HCT116 (cell line): ENCODE measurements around the gene PRR14. TPM values are rescaled to one million over a fixed set of nuclear protein-coding genes. Genes with fewer than 3 reads are reported as not detected.

ENCODE experiments used
- ATAC-seq: fragments of 200-7000 bp; cut with Tn5 transposase; 2 replicates; pipeline ENCODE4 v1.9.1; 2020; ENCODE audit warnings: mild to moderate bottlenecking, moderate library complexity
- BruUV-seq: library from RNA; stranded (reverse); fragments of 400-500 nt; replicated peaks from 2 replicates; lab custom pipeline; 2021; lab: Mats Ljungman, UMichigan
- CTCF ChIA-PET: fragments of 300-600 bp; sonication (Branson Sonifier 250); formaldehyde crosslinking; loops from one replicate; lab custom pipeline; 2021; ENCODE audit warnings: antibody characterized with exemption; lab: Charles Lee
- POLR2A ChIA-PET: fragments of 300-600, 350-600 bp; sonication (Branson Sonifier 250); formaldehyde crosslinking; loops from one replicate; lab custom pipeline; 2021; ENCODE audit warnings: antibody characterized with exemption; lab: Charles Lee
- RAD21 ChIA-PET, 2 experiments: fragments of 300-600 bp; sonication (Branson Sonifier 250); formaldehyde crosslinking; loops; one replicate each; lab custom pipeline; 2023; ENCODE audit warnings: low total read pairs in 2 of 2; ENCODE audit not compliant: uncharacterized antibody in 2 of 2, unreplicated experiment in 2 of 2, low non-redundant PET in 1 of 2; lab: Charles Lee
- DNase-seq: peaks from one replicate; pipeline ENCODE4 v3.0.0-alpha.2; 2010; ENCODE audit warnings: low read depth, low spot score
- H2AFZ ChIP-seq: fragments of 200-600 bp; shearing (Covaris generic), sonication (generic); 2 replicates; pipeline ENCODE4 v1.6.1; 2017; ENCODE audit warnings: low read depth, mixed run types, mixed read lengths, antibody characterized with exemption, low read length; ENCODE audit not compliant: poor library complexity, severe bottlenecking
- H3K27ac ChIP-seq: 2 replicates; pipeline ENCODE4 v1.5.1; 2012; ENCODE audit warnings: low read depth, low read length
- H3K27me3 ChIP-seq: fragments of 200-600 bp; sonication (generic); 2 replicates; pipeline ENCODE4 v1.6.1; 2016; ENCODE audit warnings: mixed run types, low read length, mixed read lengths; ENCODE audit not compliant: insufficient read depth
- H3K36me3 ChIP-seq, 2 experiments: fragments of 200-500 bp in 1 of 2; fragments of 200-600 bp in 1 of 2; sonication (Bioruptor generic) in 1 of 2; sonication (generic) in 1 of 2; 2 replicates each; pipeline versions ENCODE4 v1.5.1 to v1.6.1; 2014 to 2016; ENCODE audit warnings: low read length in 2 of 2, inconsistent platforms in 1 of 2, mixed read lengths in 1 of 2, mixed run types in 1 of 2; ENCODE audit not compliant: insufficient read depth in 2 of 2, control insufficient read depth in 1 of 2
- H3K4me1 ChIP-seq, 2 experiments: fragments of 200-600 bp in 1 of 2; sonication (generic) in 1 of 2; 2 replicates each; pipeline versions ENCODE4 v1.5.1 to v1.6.1; 2012 to 2017; ENCODE audit warnings: low read length in 2 of 2, inconsistent platforms in 1 of 2, mild to moderate bottlenecking in 1 of 2, mixed read lengths in 1 of 2, mixed run types in 1 of 2, moderate library complexity in 1 of 2; ENCODE audit not compliant: insufficient read depth in 2 of 2, control insufficient read depth in 1 of 2
- H3K4me2 ChIP-seq: fragments of 200-600 bp; sonication (generic); 2 replicates; pipeline ENCODE4 v1.6.1; 2017; ENCODE audit warnings: mixed run types, low read length, mixed read lengths
- H3K4me3 ChIP-seq, 2 experiments: fragments of 200-600 bp in 1 of 2; sonication (generic) in 1 of 2; replicated peaks in 1 of 2; 2 replicates each; pipeline ENCODE4 v1.5.1; 2011 to 2016; ENCODE audit warnings: low read length in 2 of 2, control low read depth in 1 of 2, low read depth in 1 of 2, mild to moderate bottlenecking in 1 of 2, mixed read lengths in 1 of 2, mixed run types in 1 of 2
- H3K79me2 ChIP-seq: fragments of 200-600 bp; sonication (generic); 2 replicates; pipeline ENCODE4 v1.6.1; 2017; ENCODE audit warnings: mild to moderate bottlenecking, mixed run types, low read length, moderate library complexity, mixed read lengths; ENCODE audit not compliant: insufficient read depth
- H3K9ac ChIP-seq: fragments of 200-600 bp; sonication (generic); 2 replicates; pipeline ENCODE4 v1.6.1; 2016; ENCODE audit warnings: low read length, mixed read lengths
- H3K9me2 ChIP-seq: fragments of 200-600 bp; sonication (generic), shearing (Covaris generic); 2 replicates; pipeline ENCODE4 v1.6.1; 2017; ENCODE audit warnings: mixed run types, mild to moderate bottlenecking, moderate library complexity; ENCODE audit not compliant: insufficient read depth
- H3K9me3 ChIP-seq, 2 experiments: fragments of 200-500 bp in 1 of 2; fragments of 200-600 bp in 1 of 2; sonication (Bioruptor generic) in 1 of 2; sonication (generic) in 1 of 2; 2 replicates each; pipeline ENCODE4 v1.6.1; 2014 to 2017; ENCODE audit warnings: low read length in 2 of 2, mixed read lengths in 2 of 2, inconsistent platforms in 1 of 2, low read depth in 1 of 2, mild to moderate bottlenecking in 1 of 2, mixed run types in 1 of 2, moderate library complexity in 1 of 2; ENCODE audit not compliant: control insufficient read depth in 1 of 2, insufficient read depth in 1 of 2
- H4K20me1 ChIP-seq: fragments of 200-600 bp; sonication (generic), shearing (Covaris generic); 2 replicates; pipeline ENCODE4 v1.6.1; 2017; ENCODE audit warnings: mixed run types, mild to moderate bottlenecking, moderate library complexity; ENCODE audit not compliant: insufficient read depth
- CEBPB ChIP-seq: IDR thresholded peaks from 2 replicates; pipeline ENCODE4 v1.6.1; 2012; ENCODE audit warnings: low read depth
- EGR1 ChIP-seq: IDR thresholded peaks from 2 replicates; pipeline ENCODE4 v1.6.1; 2012; ENCODE audit warnings: low read depth
- EZH2 ChIP-seq: fragments of 200-600 bp; sonication (generic); IDR thresholded peaks from 2 replicates; pipeline ENCODE4 v1.6.1; 2017; ENCODE audit warnings: antibody characterized with exemption, mixed run types
- FOSL1 ChIP-seq: IDR thresholded peaks from 2 replicates; pipeline ENCODE4 v1.6.1; 2012; ENCODE audit warnings: low read depth
- POLR2A ChIP-seq: IDR thresholded peaks from 2 replicates; pipeline ENCODE4 v1.7.0; 2011; ENCODE audit warnings: borderline replicate concordance; ENCODE audit not compliant: insufficient read depth, insufficient read length; ENCODE audit errors: extremely low read depth
- SIN3A ChIP-seq: IDR thresholded peaks from 2 replicates; pipeline ENCODE4 v1.6.1; 2012; ENCODE audit warnings: low read depth
- SRF ChIP-seq: IDR thresholded peaks from 2 replicates; pipeline ENCODE4 v1.6.1; 2012; ENCODE audit warnings: low read depth
- intact Hi-C: fragments of 100-400 bp; cut with micrococcal nuclease; formaldehyde crosslinking; loops from 2 replicates; pipeline ENCODE4 v1.10.0; 2022
- total RNA-seq: library from RNA; stranded (reverse); gene quantifications from one replicate; pipeline ENCODE4 v1.2.1, GENCODE V29; 2021; ENCODE audit not compliant: unreplicated experiment
- TF ChIP-seq, protein P1 (sequence below): IDR thresholded peaks from 2 replicates; pipeline ENCODE4 v1.6.1; 2012; ENCODE audit warnings: low read depth
- TF ChIP-seq, protein P2 (sequence below): IDR thresholded peaks from 2 replicates; pipeline ENCODE4 v1.6.1; 2012

The PRR14 gene
- total RNA-seq, 1 experiment from 2014 or later, result 56.2 TPM

DNA sequence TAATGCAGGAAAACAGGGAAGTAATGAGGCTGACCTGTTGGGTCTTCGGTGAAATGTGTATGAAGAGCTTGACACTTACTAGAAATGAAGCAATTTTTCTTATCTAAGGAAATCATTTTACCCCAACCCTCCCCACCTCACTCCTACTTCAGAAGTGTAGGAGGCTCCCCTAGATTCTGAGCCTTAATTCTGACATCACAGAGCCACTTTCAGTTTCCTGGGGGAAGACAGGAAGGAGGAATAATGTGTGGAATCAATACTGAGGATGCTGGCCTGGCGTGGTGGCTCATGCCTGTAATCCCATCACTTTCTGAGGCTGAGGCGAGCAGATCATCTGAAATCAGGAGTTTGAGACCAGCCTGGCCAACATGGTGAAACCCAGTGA lies 27.8 kb downstream of the PRR14 start:
- Histone ChIP-seq H3K27ac (no peak overlapping the region), H4K20me1 (no peaks in the 10 kb centered on the region), H3K4me1 (no peaks in the 10 kb centered on the region), H3K9me2 (no peaks in the 10 kb centered on the region), H3K79me2 (no peaks in the 10 kb centered on the region), H3K36me3 (no peaks in the 10 kb centered on the region), H2AFZ (no peak overlapping the region), H3K9me3 (no peaks in the 10 kb centered on the region), H3K9ac (no peak overlapping the region), H3K27me3 (no peaks in the 10 kb centered on the region), H3K4me2 (no peak overlapping the region), H3K4me3 (no peak overlapping the region)
- ATAC-seq (no peak), DNase-seq (no peak)
- intact Hi-C loops, result no loop called here
- ChIA-PET RAD21 (no interaction called here), POLR2A (interaction anchor here (0.6 kb wide), 1 partner anchor 179 kb away, joined by 3 read pairs; no protein-coding TSS in a partner anchor), CTCF (no interaction called here)
- TF ChIP-seq EGR1 (no peak), CEBPB (no peak), SRF (no peak), EZH2 (no peak), SIN3A (no peak), FOSL1 (no peak), POLR2A (no peak)
- TF ChIP-seq, protein P1, sequence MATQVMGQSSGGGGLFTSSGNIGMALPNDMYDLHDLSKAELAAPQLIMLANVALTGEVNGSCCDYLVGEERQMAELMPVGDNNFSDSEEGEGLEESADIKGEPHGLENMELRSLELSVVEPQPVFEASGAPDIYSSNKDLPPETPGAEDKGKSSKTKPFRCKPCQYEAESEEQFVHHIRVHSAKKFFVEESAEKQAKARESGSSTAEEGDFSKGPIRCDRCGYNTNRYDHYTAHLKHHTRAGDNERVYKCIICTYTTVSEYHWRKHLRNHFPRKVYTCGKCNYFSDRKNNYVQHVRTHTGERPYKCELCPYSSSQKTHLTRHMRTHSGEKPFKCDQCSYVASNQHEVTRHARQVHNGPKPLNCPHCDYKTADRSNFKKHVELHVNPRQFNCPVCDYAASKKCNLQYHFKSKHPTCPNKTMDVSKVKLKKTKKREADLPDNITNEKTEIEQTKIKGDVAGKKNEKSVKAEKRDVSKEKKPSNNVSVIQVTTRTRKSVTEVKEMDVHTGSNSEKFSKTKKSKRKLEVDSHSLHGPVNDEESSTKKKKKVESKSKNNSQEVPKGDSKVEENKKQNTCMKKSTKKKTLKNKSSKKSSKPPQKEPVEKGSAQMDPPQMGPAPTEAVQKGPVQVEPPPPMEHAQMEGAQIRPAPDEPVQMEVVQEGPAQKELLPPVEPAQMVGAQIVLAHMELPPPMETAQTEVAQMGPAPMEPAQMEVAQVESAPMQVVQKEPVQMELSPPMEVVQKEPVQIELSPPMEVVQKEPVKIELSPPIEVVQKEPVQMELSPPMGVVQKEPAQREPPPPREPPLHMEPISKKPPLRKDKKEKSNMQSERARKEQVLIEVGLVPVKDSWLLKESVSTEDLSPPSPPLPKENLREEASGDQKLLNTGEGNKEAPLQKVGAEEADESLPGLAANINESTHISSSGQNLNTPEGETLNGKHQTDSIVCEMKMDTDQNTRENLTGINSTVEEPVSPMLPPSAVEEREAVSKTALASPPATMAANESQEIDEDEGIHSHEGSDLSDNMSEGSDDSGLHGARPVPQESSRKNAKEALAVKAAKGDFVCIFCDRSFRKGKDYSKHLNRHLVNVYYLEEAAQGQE, result no peak
- TF ChIP-seq, protein P2, sequence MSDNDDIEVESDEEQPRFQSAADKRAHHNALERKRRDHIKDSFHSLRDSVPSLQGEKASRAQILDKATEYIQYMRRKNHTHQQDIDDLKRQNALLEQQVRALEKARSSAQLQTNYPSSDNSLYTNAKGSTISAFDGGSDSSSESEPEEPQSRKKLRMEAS, result no peak
- BruUV-seq, result no TSS peak
